Measurements from ENCODE around the gene ABCG2. TPM values are rescaled to one million over a fixed set of nuclear protein-coding genes. Genes with fewer than 3 reads are reported as not detected.

The ABCG2 gene
- total RNA-seq, 4 donors from 2014 or later, result 3.4 to 16.2 (median 7.9) TPM

- ATAC-seq (ENCODE audit: low FRiP score) (no peak), DNase-seq (ENCODE audit: low spot score) (no peak)
- TF ChIP-seq CTCF (IDR thresholded peaks at IDR 0.05), result no peak
These were observed 104.2 kb downstream of the ABCG2 start for GRCh38 chr4:88054229-88054628.

GRCh38 chr4:88045021-88045420 lies 113.4 kb downstream of the ABCG2 start:
- no peak for ATAC-seq (ENCODE audit: low FRiP score)
- DNase-seq (ENCODE audit: low spot score), result no peak
- no peak for TF ChIP-seq CTCF (IDR thresholded peaks at IDR 0.05)

- no peak for ATAC-seq (ENCODE audit: low FRiP score)
- no peak for TF ChIP-seq CTCF (IDR thresholded peaks at IDR 0.05)
- DNase-seq (ENCODE audit: low spot score), result no peak
These were observed 114.7 kb downstream of the ABCG2 start for GRCh38 chr4:88043586-88044340.

GRCh38 chr4:88043001-88043400 lies 115.4 kb downstream of the ABCG2 start:
- DNase-seq (ENCODE audit: low spot score) (no peak), ATAC-seq (ENCODE audit: low FRiP score) (no peak)
- no peak for TF ChIP-seq CTCF (IDR thresholded peaks at IDR 0.05)

GRCh38 chr4:88041626-88042025 lies 116.8 kb downstream of the ABCG2 start:
- ATAC-seq (ENCODE audit: low FRiP score) (no peak), DNase-seq (ENCODE audit: low spot score) (no peak)
- no peak for TF ChIP-seq CTCF (IDR thresholded peaks at IDR 0.05)

GRCh38 chr4:88040707-88041106 lies 117.7 kb downstream of the ABCG2 start:
- ATAC-seq (ENCODE audit: low FRiP score), result no peak

More at GRCh38 chr4:88040707-88041106, 117.7 kb downstream of the ABCG2 start:
- TF ChIP-seq CTCF (IDR thresholded peaks at IDR 0.05), result no peak
- no peak for DNase-seq (ENCODE audit: low spot score)

Small RNA genes within 50 kb of the gene (small RNA-seq; reads per million reads assigned to genes)
- gene RNU6-818P (not detected), gene RNU6ATAC31P (not detected)

Other genes with a start within 250 kb of the ABCG2 start
- gene SPP1, start 182.9 kb downstream of the ABCG2 start, total RNA-seq, result 1,000 to 10,000 TPM in 1 of 4 donors, 10 to 100 TPM in 1, 1 to 10 TPM in 2; 7.9 to 1,073 (median 45.8) TPM
- gene PKD2, start 151.0 kb downstream of the ABCG2 start, total RNA-seq, result 100 to 1,000 TPM in 1 of 4 donors, 10 to 100 TPM in 3; 66.5 to 130 (median 88.6) TPM
- 10 to 100 TPM; 13.0 to 18.4 (median 13.9) TPM for gene PPM1K, start 125.9 kb upstream of the ABCG2 start, total RNA-seq
- gene HERC6, start 220.2 kb upstream of the ABCG2 start, total RNA-seq, result 10 to 100 TPM in 2 of 4 donors, 1 to 10 TPM in 2; 3.1 to 21.6 (median 8.7) TPM

All from omental fat pad (tissue), 4 donors.